Suprapubic skin (tissue), 4 donors: ENCODE measurements around the gene GNAI2.

Experiments
- CTCF ChIP-seq, 2 donors: fragments of 200-600 bp in 1 of 2; fragments of 450-650 bp in 1 of 2; sonication (generic) in 1 of 2; IDR thresholded peaks; one replicate each; pipeline ENCODE4 v1.5.1; 2016 to 2019; ENCODE audit warnings: antibody characterized with exemption in 2 of 2, mild to moderate bottlenecking in 1 of 2, moderate library complexity in 1 of 2
- EP300 ChIP-seq: sonication (generic); formaldehyde crosslinking; IDR thresholded peaks from one replicate; pipeline ENCODE4 v1.6.1; 2017; ENCODE audit warnings: antibody characterized with exemption
- POLR2A ChIP-seq, 2 donors: fragments of 450-650 bp; IDR thresholded peaks; one replicate each; pipeline ENCODE4 v1.6.1; 2017; ENCODE audit warnings: antibody characterized with exemption in 2 of 2, mild to moderate bottlenecking in 2 of 2, moderate library complexity in 2 of 2
- POLR2AphosphoS5 ChIP-seq, 3 donors: sonication (generic); formaldehyde crosslinking; IDR thresholded peaks; one replicate each; pipeline ENCODE4 v1.6.1; 2017; ENCODE audit warnings: antibody characterized with exemption in 3 of 3

- TF ChIP-seq POLR2A (IDR thresholded peaks at IDR 0.05) (no peak), EP300 (no peak), CTCF (IDR thresholded peaks at IDR 0.05) (no peak), POLR2AphosphoS5 (IDR thresholded peaks at IDR 0.05) (no peak)
Observed at GRCh38 chr3:50217681-50218080, 18.3 kb upstream of the GNAI2 start.
